Suprapubic skin (tissue), 4 donors: ENCODE results near the gene AAMP. TPM values are rescaled to one million over a fixed set of nuclear protein-coding genes. Genes with fewer than 3 reads are reported as not detected.

Experiments used
- DNase-seq, 2 donors: peaks; one replicate each; pipeline ENCODE4 v3.0.0-alpha.2; 2019; ENCODE audit warnings: low spot score in 2 of 2
- H3K27ac ChIP-seq: fragments of 200-600 bp; sonication (generic); one replicate; pipeline ENCODE4 v1.5.1; 2019
- H3K27me3 ChIP-seq: fragments of 200-600 bp; sonication (generic); one replicate; pipeline ENCODE4 v1.5.1; 2019
- H3K36me3 ChIP-seq: fragments of 200-600 bp; sonication (generic); one replicate; pipeline ENCODE4 v1.5.1; 2019
- H3K4me1 ChIP-seq: fragments of 200-600 bp; sonication (generic); one replicate; pipeline ENCODE4 v1.5.1; 2019
- H3K4me3 ChIP-seq: fragments of 200-600 bp; sonication (generic); one replicate; pipeline ENCODE4 v1.5.1; 2019; ENCODE audit warnings: mild to moderate bottlenecking
- H3K9me3 ChIP-seq: fragments of 200-600 bp; sonication (generic); one replicate; pipeline ENCODE4 v1.5.1; 2019
- CTCF ChIP-seq, 2 donors: fragments of 200-600 bp in 1 of 2; fragments of 450-650 bp in 1 of 2; sonication (generic) in 1 of 2; IDR thresholded peaks; one replicate each; pipeline ENCODE4 v1.5.1; 2016 to 2019; ENCODE audit warnings: antibody characterized with exemption in 2 of 2, mild to moderate bottlenecking in 1 of 2, moderate library complexity in 1 of 2
- EP300 ChIP-seq: sonication (generic); formaldehyde crosslinking; IDR thresholded peaks from one replicate; pipeline ENCODE4 v1.6.1; 2017; ENCODE audit warnings: antibody characterized with exemption
- POLR2A ChIP-seq, 2 donors: fragments of 450-650 bp; IDR thresholded peaks; one replicate each; pipeline ENCODE4 v1.6.1; 2017; ENCODE audit warnings: antibody characterized with exemption in 2 of 2, mild to moderate bottlenecking in 2 of 2, moderate library complexity in 2 of 2
- POLR2AphosphoS5 ChIP-seq, 3 donors: sonication (generic); formaldehyde crosslinking; IDR thresholded peaks; one replicate each; pipeline ENCODE4 v1.6.1; 2017; ENCODE audit warnings: antibody characterized with exemption in 3 of 3
- WGBS: methylation state at CpG from one replicate; pipeline ENCODE4 v1.1.5; 2018; 5-methylcytosine and 5-hydroxymethylcytosine counted together
- total RNA-seq, 4 donors: library from RNA; depleted of rRNA; stranded (reverse); fragments of >200 nt; gene quantifications; one replicate each; pipeline ENCODE4 v1.1.0, GENCODE V29; 2016

Gene AAMP
- total RNA-seq, 4 donors from 2014 or later: 103 to 154 (median 144) TPM

GRCh38 chr2:218296847-218297246 is 26.9 kb upstream of the AAMP start:
- DNase-seq: peak in 1 of 2 donors; percentile 57
- no peaks in the 10 kb centered on the region for H3K36me3 ChIP-seq
- no peak overlapping the region for H3K27ac ChIP-seq
- 77% methylated on average over 7 of the region's 7 CpGs for WGBS
- peaks cover 57% of the 10 kb centered on the region for H3K4me1 ChIP-seq
- H3K27me3 ChIP-seq: no peaks in the 10 kb centered on the region
- no peaks in the 10 kb centered on the region for H3K9me3 ChIP-seq
- TF ChIP-seq CTCF (IDR thresholded peaks at IDR 0.05) (no peak), EP300 (no peak), POLR2AphosphoS5 (IDR thresholded peaks at IDR 0.05) (no peak), POLR2A (IDR thresholded peaks at IDR 0.05) (no peak)
- H3K4me3 ChIP-seq: no peak overlapping the region

GRCh38 chr2:218296200-218296599 is 26.3 kb upstream of the AAMP start:
- Histone ChIP-seq H3K4me1 (peaks cover 56% of the 10 kb centered on the region), H3K27ac (peak overlapping the region; percentile 72)
- 82% methylated on average over 1 of the region's 1 CpG for WGBS

GRCh38 chr2:218295029-218295428 is 25.1 kb upstream of the AAMP start:
- Histone ChIP-seq H3K36me3 (no peaks in the 10 kb centered on the region), H3K4me1 (peaks cover 65% of the 10 kb centered on the region), H3K9me3 (no peaks in the 10 kb centered on the region), H3K4me3 (no peak overlapping the region), H3K27ac (peak overlapping the region; percentile 72), H3K27me3 (no peaks in the 10 kb centered on the region)
- 47% methylated on average over 7 of the region's 7 CpGs for WGBS
- TF ChIP-seq EP300 (no peak), POLR2AphosphoS5 (IDR thresholded peaks at IDR 0.05) (no peak), POLR2A (IDR thresholded peaks at IDR 0.05) (no peak), CTCF (IDR thresholded peaks at IDR 0.05) (no peak)
- no peak for DNase-seq

More at GRCh38 chr2:218296200-218296599, 26.3 kb upstream of the AAMP start:
- H3K27me3 ChIP-seq: no peaks in the 10 kb centered on the region
- H3K9me3 ChIP-seq: no peaks in the 10 kb centered on the region
- TF ChIP-seq POLR2A (IDR thresholded peaks at IDR 0.05) (no peak), EP300 (no peak), POLR2AphosphoS5 (IDR thresholded peaks at IDR 0.05) (no peak), CTCF (IDR thresholded peaks at IDR 0.05) (no peak)
- DNase-seq: no peak
- H3K4me3 ChIP-seq: no peak overlapping the region
- no peaks in the 10 kb centered on the region for H3K36me3 ChIP-seq

- Histone ChIP-seq H3K9me3 (no peaks in the 10 kb centered on the region), H3K4me1 (peaks cover 70% of the 10 kb centered on the region), H3K27ac (peak overlapping the region; percentile 72), H3K36me3 (no peaks in the 10 kb centered on the region), H3K4me3 (no peak overlapping the region), H3K27me3 (no peaks in the 10 kb centered on the region)
- no peak for TF ChIP-seq POLR2AphosphoS5 (IDR thresholded peaks at IDR 0.05)
- TF ChIP-seq EP300: no peak
- TF ChIP-seq CTCF (IDR thresholded peaks at IDR 0.05): no peak
- TF ChIP-seq POLR2A (IDR thresholded peaks at IDR 0.05): no peak
- no peak for DNase-seq
- 70% methylated on average over 5 of the region's 5 CpGs for WGBS
These were observed 24.6 kb upstream of the AAMP start for GRCh38 chr2:218294430-218295022.

GRCh38 chr2:218293715-218294429 is 23.9 kb upstream of the AAMP start:
- Histone ChIP-seq H3K4me3 (no peak overlapping the region), H3K4me1 (peaks cover 76% of the 10 kb centered on the region), H3K36me3 (no peaks in the 10 kb centered on the region), H3K9me3 (no peaks in the 10 kb centered on the region), H3K27me3 (no peaks in the 10 kb centered on the region), H3K27ac (peak overlapping the region; percentile 72)
- WGBS: 52% methylated on average over 5 of the region's 5 CpGs
- peak in 1 of 2 donors; percentile 56 for DNase-seq
- TF ChIP-seq POLR2AphosphoS5 (IDR thresholded peaks at IDR 0.05): no peak
- TF ChIP-seq POLR2A (IDR thresholded peaks at IDR 0.05): no peak
- no peak for TF ChIP-seq CTCF (IDR thresholded peaks at IDR 0.05)
- TF ChIP-seq EP300: no peak
